ENCODE measurements around the gene URB1. TPM values are rescaled to one million over a fixed set of nuclear protein-coding genes. Genes with fewer than 3 reads are reported as not detected.

Gene URB1
- total RNA-seq, 1 experiment from 2014 or later = 17.1 TPM

GRCh38 chr21:32406405-32406804 lies 13.6 kb upstream of the URB1 start:
- Histone ChIP-seq H3K4me3 (ENCODE audit: low read depth, low read length) (no peak overlapping the region), H3K36me3 (ENCODE audit: control insufficient read depth, insufficient read depth, low read length) (no peaks in the 10 kb centered on the region), H3K27me3 (replicated peaks; ENCODE audit: control insufficient read depth, insufficient read depth, low read length) (no peaks in the 10 kb centered on the region), H3K4me1 (peaks cover under 1% of the 10 kb centered on the region; the same call in 1 of the 2 replicates), H3K9me3 (no peaks in the 10 kb centered on the region)
- TF ChIP-seq CTCF (IDR thresholded peaks at IDR 0.05; ENCODE audit: insufficient read depth in 1 of 2, low read depth in 1 of 2, low read length in 1 of 2, severe bottlenecking in 1 of 2, unreplicated experiment in 1 of 2) = no peak
- Mint-ChIP-seq H3K9me3 (ENCODE audit: unreplicated experiment) (no peaks in the 10 kb centered on the region), H3K4me3 (ENCODE audit: unreplicated experiment) (no peak overlapping the region), H3K27ac (ENCODE audit: unreplicated experiment) (no peak overlapping the region), H3K27me3 (ENCODE audit: insufficient read depth, unreplicated experiment) (peaks cover 18% of the 10 kb centered on the region), H3K36me3 (ENCODE audit: insufficient read depth, unreplicated experiment) (peaks cover 6% of the 10 kb centered on the region), H3K4me1 (ENCODE audit: low read depth, unreplicated experiment) (no peaks in the 10 kb centered on the region)
- CTCF ChIA-PET = interaction anchor here (1.7 kb wide), 1 partner anchor 195 kb away, joined by 11 read pairs; no protein-coding TSS in a partner anchor
- no peak for DNase-seq
- intact Hi-C loops (cut with micrococcal nuclease; ENCODE audit: unreplicated experiment) = loop anchor here (10.0 kb wide), 1 partner anchor 158 kb away; no protein-coding TSS in a partner anchor
- no TSS peak for BruUV-seq (replicated peaks)
- POLR2A ChIA-PET = no interaction called here

GRCh38 chr21:32403201-32403777 lies 10.5 kb upstream of the URB1 start:
- no peaks in the 10 kb centered on the region for H3K36me3 ChIP-seq (ENCODE audit: control insufficient read depth, insufficient read depth, low read length)
- intact Hi-C loops (cut with micrococcal nuclease; ENCODE audit: unreplicated experiment) = loop anchor here (1.0 to 10.0 kb wide), 2 partner anchors 162 to 198 kb away; no protein-coding TSS in a partner anchor
- H3K27me3 Mint-ChIP-seq (ENCODE audit: insufficient read depth, unreplicated experiment) = peaks cover 6% of the 10 kb centered on the region
- BruUV-seq (replicated peaks) = no TSS peak
- H3K36me3 Mint-ChIP-seq (ENCODE audit: insufficient read depth, unreplicated experiment) = no peaks in the 10 kb centered on the region
- no peak overlapping the region for H3K4me3 ChIP-seq (ENCODE audit: low read depth, low read length)
- no peaks in the 10 kb centered on the region for H3K9me3 Mint-ChIP-seq (ENCODE audit: unreplicated experiment)
- ChIA-PET POLR2A (interaction anchor here (0.6 kb wide), 1 partner anchor 198 kb away, joined by 6 read pairs; no protein-coding TSS in a partner anchor), CTCF (interaction anchor here (0.7 to 3.5 kb wide), 6 partner anchors 9 to 205 kb away, joined by 3 to 46 read pairs (median 6); no protein-coding TSS in a partner anchor)
- H3K4me1 Mint-ChIP-seq (ENCODE audit: low read depth, unreplicated experiment) = no peaks in the 10 kb centered on the region
- no peaks in the 10 kb centered on the region; the same call in 1 of the 2 replicates for H3K27me3 ChIP-seq (replicated peaks; ENCODE audit: control insufficient read depth, insufficient read depth, low read length)
- TF ChIP-seq CTCF (IDR thresholded peaks at IDR 0.05; ENCODE audit: insufficient read depth in 1 of 2, low read depth in 1 of 2, low read length in 1 of 2, severe bottlenecking in 1 of 2, unreplicated experiment in 1 of 2) = peak; percentile 66 to 69
- no peaks in the 10 kb centered on the region for H3K4me1 ChIP-seq
- H3K4me3 Mint-ChIP-seq (ENCODE audit: unreplicated experiment) = no peak overlapping the region
- no peaks in the 10 kb centered on the region for H3K9me3 ChIP-seq
- no peak overlapping the region for H3K27ac Mint-ChIP-seq (ENCODE audit: unreplicated experiment)
- DNase-seq = peak; percentile 53 to 74

- DNase-seq = no peak
- ChIA-PET POLR2A (no interaction called here), CTCF (interaction anchor here (1.0 kb wide), 1 partner anchor 10 kb away, joined by 6 read pairs; no protein-coding TSS in a partner anchor)
- H3K4me3 ChIP-seq (ENCODE audit: low read depth, low read length) = peak overlapping the region; percentile 94
- Mint-ChIP-seq H3K9me3 (ENCODE audit: unreplicated experiment) (no peaks in the 10 kb centered on the region), H3K27me3 (ENCODE audit: insufficient read depth, unreplicated experiment) (peaks cover 2% of the 10 kb centered on the region), H3K4me1 (ENCODE audit: low read depth, unreplicated experiment) (no peaks in the 10 kb centered on the region), H3K27ac (ENCODE audit: unreplicated experiment) (peak overlapping the region; percentile 89), H3K36me3 (ENCODE audit: insufficient read depth, unreplicated experiment) (peaks cover 17% of the 10 kb centered on the region), H3K4me3 (ENCODE audit: unreplicated experiment) (peak overlapping the region; percentile 89)
- no peaks in the 10 kb centered on the region; the same call in 1 of the 2 replicates for H3K27me3 ChIP-seq (replicated peaks; ENCODE audit: control insufficient read depth, insufficient read depth, low read length)
- H3K4me1 ChIP-seq = peaks cover 8% of the 10 kb centered on the region
- H3K36me3 ChIP-seq (ENCODE audit: control insufficient read depth, insufficient read depth, low read length) = no peaks in the 10 kb centered on the region
- BruUV-seq (replicated peaks) = no TSS peak
- no peaks in the 10 kb centered on the region for H3K9me3 ChIP-seq
- no peak for TF ChIP-seq CTCF (IDR thresholded peaks at IDR 0.05; ENCODE audit: insufficient read depth in 1 of 2, low read depth in 1 of 2, low read length in 1 of 2, severe bottlenecking in 1 of 2, unreplicated experiment in 1 of 2)
- intact Hi-C loops (cut with micrococcal nuclease; ENCODE audit: unreplicated experiment) = loop anchor here (2.0 kb wide), 1 partner anchor 207 kb away; no protein-coding TSS in a partner anchor
These were observed 827 bp upstream of the URB1 start for GRCh38 chr21:32393677-32394001.
